GM19328 (cell line): Measurements from ENCODE around the gene SRGAP3.

Experiments used
- ATAC-seq: cut with Tn5 transposase; IDR thresholded peaks from one replicate; pipeline ENCODE4 v1.9.1; 2021; ENCODE audit warnings: mild to moderate bottlenecking, moderate library complexity; ENCODE audit not compliant: unreplicated experiment

SRGAP3 gene

DNA sequence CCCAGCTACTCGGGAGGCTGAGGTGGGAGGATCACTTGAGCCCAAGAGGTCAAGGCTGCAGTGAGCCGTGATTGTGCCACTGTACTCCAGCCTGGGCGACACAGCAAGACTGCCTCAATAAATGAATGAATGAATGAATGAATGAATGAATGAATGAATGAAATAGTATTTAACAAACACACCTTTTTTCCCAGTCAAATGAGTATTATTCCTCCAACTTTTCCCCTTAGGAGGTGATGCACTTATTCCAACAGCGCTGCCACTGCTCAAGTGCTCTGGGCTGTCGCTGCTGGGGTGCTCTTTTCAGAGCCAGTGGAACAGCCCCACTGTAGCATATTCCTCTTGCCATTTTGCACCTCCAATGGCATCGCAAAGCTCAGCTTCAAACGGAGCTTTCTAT is 219.4 kb downstream of the SRGAP3 start:
- no peak for ATAC-seq

- ATAC-seq, result no peak
These were observed 221.3 kb downstream of the SRGAP3 start for GRCh38 chr3:9028134-9028533.

GRCh38 chr3:9026320-9027045 is 223.0 kb downstream of the SRGAP3 start:
- no peak for ATAC-seq

- no peak for ATAC-seq
These were observed 225.1 kb downstream of the SRGAP3 start for GRCh38 chr3:9024341-9024740.

DNA sequence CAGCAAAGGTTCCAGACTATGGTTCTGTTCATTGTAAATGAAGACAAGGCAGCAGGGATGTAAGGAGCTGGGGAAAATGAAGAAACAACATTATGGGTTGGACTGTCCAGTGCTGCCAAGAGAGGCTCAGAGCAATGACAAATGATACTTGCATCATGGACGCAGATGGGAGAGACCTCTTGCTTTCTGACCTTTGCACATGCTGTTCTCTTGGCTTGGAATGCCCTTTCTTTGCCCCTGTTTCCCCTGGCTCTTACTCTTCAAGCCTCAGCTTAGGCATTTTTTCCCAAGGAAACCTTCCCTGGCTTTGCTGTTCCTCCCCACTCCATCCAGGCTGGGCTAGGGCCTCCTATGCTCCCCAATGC is 226.2 kb downstream of the SRGAP3 start:
- ATAC-seq, result no peak

DNA sequence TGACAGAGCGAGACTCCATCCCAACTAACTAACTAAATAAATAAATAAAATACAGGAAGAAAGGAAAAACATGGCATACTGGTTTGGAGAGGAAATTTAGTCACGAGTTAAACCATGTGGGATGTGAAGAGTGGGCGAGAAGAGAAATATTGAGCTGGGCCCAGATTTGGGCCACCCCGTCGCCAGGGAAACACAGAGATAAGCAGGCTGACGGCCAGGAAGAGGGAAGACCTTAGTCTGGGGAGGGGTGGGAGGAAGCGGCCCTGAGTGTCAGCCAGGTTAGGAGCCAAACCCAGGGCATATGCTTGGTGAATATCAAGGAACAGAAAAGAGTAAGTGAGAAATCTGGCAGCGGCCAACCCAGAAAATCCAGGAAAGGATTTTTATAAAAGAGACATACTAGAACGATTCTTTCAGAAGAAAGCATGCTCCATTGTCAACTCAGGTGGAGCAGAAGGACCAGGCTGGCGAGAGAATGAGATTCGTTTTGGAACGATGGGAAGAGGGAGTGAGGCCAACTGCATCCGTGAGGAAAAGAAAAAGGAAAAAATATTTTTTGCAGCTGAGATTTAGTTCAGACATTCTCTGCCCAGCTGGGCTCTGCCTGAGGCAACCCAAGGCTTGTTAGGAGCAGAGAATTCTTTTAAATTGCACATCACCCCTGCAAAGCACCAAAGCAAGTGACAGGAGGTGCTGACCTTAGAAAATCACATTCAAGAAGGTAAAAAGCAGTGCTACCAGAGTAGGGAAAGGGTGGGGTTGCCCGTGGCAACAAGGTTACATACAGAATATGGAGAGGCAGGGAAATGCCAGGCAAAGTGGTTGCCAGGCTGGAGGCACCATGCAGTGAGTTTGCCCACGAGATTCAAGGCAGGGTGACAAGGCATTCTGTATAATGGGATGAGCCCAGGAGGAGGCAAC is 226.9 kb downstream of the SRGAP3 start:
- no peak for ATAC-seq

GRCh38 chr3:9021271-9022009 is 228.0 kb downstream of the SRGAP3 start:
- ATAC-seq, result no peak

GRCh38 chr3:9020426-9020825 is 229.0 kb downstream of the SRGAP3 start:
- ATAC-seq, result no peak

GRCh38 chr3:9019259-9019961 is 230.0 kb downstream of the SRGAP3 start:
- no peak for ATAC-seq

DNA sequence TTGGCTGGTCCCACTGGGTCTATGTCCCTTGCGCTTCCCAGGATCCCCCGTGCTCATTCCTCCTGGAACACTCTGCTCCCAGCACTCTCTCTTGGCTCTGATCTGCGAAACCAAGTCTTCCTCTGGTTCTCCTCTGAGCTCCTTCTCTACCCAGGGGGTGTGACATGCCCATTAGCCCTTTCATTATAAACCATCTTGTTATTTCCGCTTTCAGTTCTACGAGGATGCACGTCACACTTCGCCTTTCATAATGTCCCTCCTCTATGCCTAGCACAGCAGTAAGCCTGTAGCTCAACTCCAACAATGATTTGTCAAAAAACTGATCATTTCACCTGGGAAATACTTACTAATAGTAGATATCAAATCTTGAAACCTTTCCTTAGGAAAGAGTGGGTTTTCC is 234.2 kb downstream of the SRGAP3 start:
- ATAC-seq, result no peak

DNA sequence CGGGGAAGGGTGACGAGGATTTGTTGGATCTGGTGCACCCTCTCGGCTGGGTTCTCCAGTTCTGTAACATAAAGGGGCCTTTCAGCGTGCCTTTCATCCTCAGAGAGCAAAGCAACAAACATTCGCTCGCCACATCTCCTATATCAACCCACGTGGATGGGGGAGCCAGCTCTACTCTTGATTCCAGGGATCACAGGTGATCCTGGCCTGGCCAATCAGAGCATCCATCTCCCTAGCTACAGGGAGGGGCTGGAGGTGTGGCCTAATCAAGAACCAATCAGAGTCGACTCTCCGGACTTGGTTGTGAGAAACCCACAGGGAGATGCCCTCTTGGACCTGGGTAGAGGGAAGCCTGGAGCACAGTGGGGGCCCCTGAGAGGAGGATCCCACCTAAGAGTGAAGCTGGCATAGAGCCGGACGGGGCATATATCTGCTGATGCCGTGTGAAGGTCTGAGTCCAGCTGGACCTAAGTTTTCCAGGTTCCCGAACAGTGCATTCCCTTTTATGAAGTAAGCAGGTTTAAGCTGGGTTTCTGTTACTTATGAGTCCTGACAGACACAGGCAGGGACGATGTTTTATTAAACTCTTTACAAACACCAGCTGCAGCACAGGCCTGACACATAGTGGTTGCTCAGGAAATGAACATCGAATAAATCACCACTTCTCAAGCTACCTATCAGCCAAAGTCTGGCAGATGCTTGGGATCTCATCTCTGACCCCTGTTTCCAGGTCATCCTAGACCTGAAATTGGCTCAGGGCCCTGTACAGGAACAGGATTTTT is 235.5 kb downstream of the SRGAP3 start:
- ATAC-seq, result no peak

DNA sequence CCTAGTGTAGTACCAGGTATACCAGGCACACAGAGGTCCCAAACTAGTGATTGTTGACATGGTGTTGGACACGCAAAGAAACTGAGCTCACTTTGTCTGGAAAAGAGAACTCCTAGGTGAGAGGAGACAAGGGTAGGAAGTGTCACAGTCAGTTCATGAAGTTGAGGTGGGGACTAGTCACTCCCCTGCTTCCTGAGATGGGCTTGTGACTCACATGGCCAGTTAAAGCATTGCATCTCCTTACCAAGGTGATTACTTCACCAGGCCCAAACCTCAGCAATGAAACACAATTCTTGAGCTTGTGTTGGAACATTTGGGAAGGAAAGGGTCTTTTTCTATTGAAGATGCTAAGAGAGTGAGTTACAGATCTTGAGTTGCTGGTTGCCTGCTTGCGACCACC is 236.9 kb downstream of the SRGAP3 start:
- ATAC-seq, result no peak

GRCh38 chr3:9009976-9010545 is 239.4 kb downstream of the SRGAP3 start:
- ATAC-seq, result no peak

DNA sequence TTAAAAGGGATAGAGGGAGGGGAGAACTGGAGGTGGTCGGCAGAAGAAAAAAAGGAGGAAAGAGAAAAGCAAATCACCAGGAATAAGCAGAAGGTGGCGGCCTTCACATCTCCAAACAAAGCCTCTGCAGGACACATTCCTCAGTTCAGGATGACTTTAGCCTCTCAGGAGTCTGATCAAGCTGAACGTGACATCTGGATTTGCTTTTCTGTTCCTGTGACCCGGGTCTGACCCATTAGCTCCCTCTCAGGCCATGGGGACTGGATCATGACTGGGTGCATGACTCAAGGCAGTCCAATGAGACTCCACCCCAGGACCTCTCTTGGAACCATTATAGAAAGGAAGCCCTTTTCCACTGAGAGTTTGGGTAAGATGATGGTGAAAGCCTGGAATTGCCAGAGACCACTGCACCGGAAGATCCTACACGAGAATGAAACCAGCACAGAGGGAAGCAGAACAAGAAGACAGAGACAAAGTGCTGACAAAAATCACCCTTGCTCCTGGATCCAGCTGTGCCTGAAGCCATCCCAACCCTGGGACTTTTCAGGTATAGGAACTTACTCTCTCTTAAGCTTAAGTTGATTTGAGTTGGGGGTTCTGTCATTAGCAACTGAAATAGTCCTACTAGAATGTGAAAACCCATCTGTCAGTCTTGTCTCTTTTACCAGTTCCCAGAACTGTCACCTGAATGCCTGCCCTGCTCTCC is 240.7 kb downstream of the SRGAP3 start:
- no peak for ATAC-seq

DNA sequence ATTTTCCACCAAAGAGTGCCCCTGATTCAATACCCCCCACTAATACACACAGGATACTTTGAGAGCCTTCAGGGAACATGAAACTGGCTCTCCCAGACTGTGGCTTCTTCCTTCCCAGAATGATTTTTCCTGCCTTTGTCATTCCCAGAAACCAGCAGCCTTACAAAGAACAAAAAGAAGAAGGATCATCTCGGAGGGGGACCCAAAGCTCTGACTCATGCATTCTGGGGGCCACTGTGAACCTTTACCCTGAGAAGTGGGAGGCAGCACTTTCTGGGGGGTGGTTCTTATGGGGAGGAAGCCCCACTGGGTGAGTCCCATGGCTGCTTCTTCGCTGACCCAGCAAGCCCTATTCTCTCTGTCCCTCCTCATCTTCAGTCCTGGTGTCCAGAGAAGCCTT is 241.5 kb downstream of the SRGAP3 start:
- no peak for ATAC-seq

DNA sequence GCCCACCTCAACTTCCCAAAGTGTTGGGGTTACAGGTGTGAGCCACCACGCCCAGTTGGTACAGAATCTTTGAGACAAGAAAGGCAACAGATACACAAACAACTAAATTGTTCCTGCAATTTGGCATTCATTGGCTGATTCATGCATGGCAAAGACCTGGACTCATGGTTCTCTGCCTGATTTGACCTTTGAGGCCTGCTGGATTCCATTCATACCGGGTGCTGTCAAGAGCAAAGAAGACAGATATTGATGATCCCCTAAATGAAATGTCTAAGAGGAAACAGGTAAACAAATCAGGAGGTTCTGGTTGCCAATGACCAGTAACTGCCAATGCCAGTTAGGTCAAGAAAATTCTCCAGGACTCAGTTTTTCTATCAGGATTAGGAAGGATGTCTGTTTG is 242.2 kb downstream of the SRGAP3 start:
- ATAC-seq, result no peak

GRCh38 chr3:9000041-9000440 is 249.4 kb downstream of the SRGAP3 start:
- no peak for ATAC-seq

DNA sequence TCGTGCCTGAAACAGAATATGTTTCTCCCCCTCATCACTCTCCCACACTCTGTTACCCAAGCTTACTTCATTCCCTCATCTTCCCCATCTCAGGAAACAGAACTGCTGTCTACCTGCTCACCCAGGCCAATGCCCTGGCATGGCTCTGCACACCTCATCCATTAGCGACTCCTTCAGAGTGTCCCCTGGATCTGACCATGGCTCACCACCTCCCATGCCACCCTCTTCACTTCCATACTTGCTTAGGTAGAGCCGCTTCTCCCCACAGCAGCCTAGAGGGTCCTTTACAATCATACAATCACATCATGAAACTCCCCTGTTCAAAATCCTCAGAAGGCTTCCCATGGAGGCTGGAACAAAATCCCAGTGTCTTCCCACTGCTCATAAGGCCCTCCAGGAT is 252.3 kb downstream of the SRGAP3 start:
- ATAC-seq, result no peak

DNA sequence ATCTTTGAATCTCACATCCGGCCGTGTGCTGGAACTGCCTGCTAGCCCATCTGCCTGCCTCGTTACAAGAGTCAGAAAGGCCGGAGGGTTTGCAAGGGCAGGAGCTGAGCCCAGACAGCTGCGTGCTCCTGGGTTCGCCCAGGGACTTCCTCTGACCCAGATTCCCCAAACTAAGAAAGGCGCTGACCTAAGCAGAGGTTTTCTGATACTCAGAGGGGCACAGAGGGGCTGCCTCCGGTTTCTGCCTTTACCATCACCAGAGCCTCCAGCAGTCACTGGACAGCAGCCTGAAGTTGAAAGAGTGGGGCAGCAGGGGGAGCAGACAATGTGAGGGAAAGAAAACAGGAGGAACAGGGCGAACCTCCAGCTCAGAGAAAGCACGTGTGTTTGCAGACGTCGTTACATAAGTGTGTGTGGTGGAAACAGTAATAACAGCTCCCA is 252.7 kb downstream of the SRGAP3 start:
- no peak for ATAC-seq
